GM12878 (cell line): ENCODE data around the gene MTTP. TPM values are rescaled to one million over a fixed set of nuclear protein-coding genes. Genes with fewer than 3 reads are reported as not detected.

ENCODE experiments used
- ATF3 ChIP-seq: IDR thresholded peaks from 2 replicates; pipeline ENCODE4 v1.6.1; 2011; ENCODE audit warnings: low read depth, mild to moderate bottlenecking, low read length, moderate library complexity, borderline replicate concordance; ENCODE audit errors: extremely low read depth
- CHD4 ChIP-seq: fragments of 200-600 bp; sonication (generic); IDR thresholded peaks from 2 replicates; pipeline ENCODE4 v1.6.1; 2016; ENCODE audit warnings: mild to moderate bottlenecking
- EGR1 ChIP-seq, 2 experiments: IDR thresholded peaks; 1 replicate in 1 of 2; 2 replicates in 1 of 2; pipeline ENCODE4 v1.6.1; 2011 to 2012; ENCODE audit warnings: low read depth in 2 of 2, low read length in 2 of 2, borderline replicate concordance in 1 of 2, mild to moderate bottlenecking in 1 of 2, moderate library complexity in 1 of 2
- ESRRA ChIP-seq: IDR thresholded peaks from 2 replicates; pipeline ENCODE4 v1.6.1; 2012; ENCODE audit warnings: mild to moderate bottlenecking, low read length, improper control_type of control experiment
- NBN ChIP-seq: fragments of 450-650 bp; IDR thresholded peaks from 2 replicates; pipeline ENCODE4 v1.6.1; 2016
- POLR2A ChIP-seq: IDR thresholded peaks from 2 replicates; pipeline ENCODE4 v1.6.1; 2011; ENCODE audit warnings: low read depth, mild to moderate bottlenecking, low read length
- POU2F2 ChIP-seq: IDR thresholded peaks from 3 replicates; pipeline ENCODE4 v1.6.1; 2011; ENCODE audit warnings: low read depth, mild to moderate bottlenecking, low read length, borderline replicate concordance
- SREBF2 ChIP-seq: IDR thresholded peaks from 2 replicates; pipeline ENCODE4 v1.6.1; 2012; ENCODE audit warnings: mild to moderate bottlenecking, low read length
- SRF ChIP-seq, 2 experiments: IDR thresholded peaks; 2 replicates each; pipeline ENCODE4 v1.6.1; 2011; ENCODE audit warnings: low read depth in 2 of 2, low read length in 2 of 2, mild to moderate bottlenecking in 1 of 2, moderate library complexity in 1 of 2
- TCF7 ChIP-seq: IDR thresholded peaks from 2 replicates; pipeline ENCODE4 v1.6.1; 2014; ENCODE audit warnings: antibody characterized with exemption, borderline replicate concordance
- USF2 ChIP-seq: IDR thresholded peaks from 2 replicates; pipeline ENCODE4 v1.6.1; 2011; ENCODE audit warnings: low read depth, low read length, improper control_type of control experiment, borderline replicate concordance
- polyA plus RNA-seq, 11 experiments: library from polyadenylated mRNA; depleted of rRNA in 4 of 11; unstranded in 6 of 11; stranded (reverse) in 5 of 11; fragments of >200 nt; fragmentation: Nextera tagmentation in 4 of 11; fragmentation: Illumina TruSeq in 1 of 11; extraction: Ambion mirVana in 4 of 11; extraction: Trizol in 1 of 11; gene quantifications; 1 replicate in 1 of 11; 2 replicates in 10 of 11; pipeline versions ENCODE4 v1.2.1 to v1.2.3, GENCODE V29; 2011 to 2016; ENCODE audit warnings: inconsistent platforms in 2 of 11, missing spikeins in 2 of 11, low read depth in 1 of 11
- total RNA-seq, 4 experiments: library from RNA; depleted of rRNA in 3 of 4; stranded (reverse); fragments of >200 nt in 3 of 4; fragmentation: Illumina TruSeq in 1 of 4; extraction: Trizol in 1 of 4; gene quantifications; 2 replicates each; pipeline versions ENCODE4 v1.2.1 to v1.2.3, GENCODE V29; 2013 to 2021
- TF ChIP-seq, protein P1 (sequence below): IDR thresholded peaks from 2 replicates; pipeline ENCODE4 v1.6.1; 2012; ENCODE audit warnings: mild to moderate bottlenecking, low read depth, low read length
- TF ChIP-seq, protein P2 (sequence below): fragments of 450-650 bp; IDR thresholded peaks from 2 replicates; pipeline ENCODE4 v1.6.1; 2016; ENCODE audit warnings: mild to moderate bottlenecking
- TF ChIP-seq, protein P3 (sequence below): fragments of 450-650 bp; formaldehyde crosslinking; IDR thresholded peaks from 2 replicates; pipeline ENCODE4 v1.4.0; 2020; ENCODE audit warnings: mild to moderate bottlenecking, moderate library complexity

MTTP gene
- total and polyA plus RNA-seq, 10 of the 15 experiments (the other 5 are each of a cell fraction or from before 2014, with no cell fraction given): 0.08 to 2.2 (median 0.21) TPM; not detected in 1

DNA sequence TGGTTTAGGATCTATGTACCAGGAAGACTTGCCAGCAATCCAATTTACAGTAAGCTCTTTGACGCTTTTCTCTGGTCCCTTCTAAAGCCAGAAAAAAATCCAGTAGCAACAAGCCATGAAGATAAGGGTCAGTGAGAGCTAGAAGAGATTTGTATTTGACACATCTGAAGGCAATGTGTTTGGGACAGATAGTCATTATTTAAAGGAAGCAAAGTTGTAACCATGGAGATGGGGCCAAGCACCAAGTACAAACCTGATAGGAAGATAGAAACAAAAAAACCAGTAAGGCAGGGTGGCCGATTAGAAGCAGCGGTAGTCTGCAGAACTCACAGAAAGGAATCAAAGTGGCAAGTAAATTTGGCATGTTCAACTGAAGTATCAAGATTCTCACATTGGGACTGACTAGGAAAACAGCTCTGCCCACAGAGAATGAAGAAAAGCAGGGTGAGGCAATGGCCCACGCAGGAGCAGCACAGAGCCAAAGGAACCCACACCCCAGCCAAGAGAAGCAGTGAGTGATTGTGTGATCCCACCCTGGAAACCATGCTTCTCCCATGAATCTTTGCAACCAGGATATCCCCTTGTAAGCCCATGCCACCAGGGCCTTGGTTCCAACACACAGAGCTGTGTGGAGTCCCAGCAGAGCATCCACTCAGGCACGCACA is 95.9 kb downstream of the MTTP start (continued):
- TF ChIP-seq, protein P1, sequence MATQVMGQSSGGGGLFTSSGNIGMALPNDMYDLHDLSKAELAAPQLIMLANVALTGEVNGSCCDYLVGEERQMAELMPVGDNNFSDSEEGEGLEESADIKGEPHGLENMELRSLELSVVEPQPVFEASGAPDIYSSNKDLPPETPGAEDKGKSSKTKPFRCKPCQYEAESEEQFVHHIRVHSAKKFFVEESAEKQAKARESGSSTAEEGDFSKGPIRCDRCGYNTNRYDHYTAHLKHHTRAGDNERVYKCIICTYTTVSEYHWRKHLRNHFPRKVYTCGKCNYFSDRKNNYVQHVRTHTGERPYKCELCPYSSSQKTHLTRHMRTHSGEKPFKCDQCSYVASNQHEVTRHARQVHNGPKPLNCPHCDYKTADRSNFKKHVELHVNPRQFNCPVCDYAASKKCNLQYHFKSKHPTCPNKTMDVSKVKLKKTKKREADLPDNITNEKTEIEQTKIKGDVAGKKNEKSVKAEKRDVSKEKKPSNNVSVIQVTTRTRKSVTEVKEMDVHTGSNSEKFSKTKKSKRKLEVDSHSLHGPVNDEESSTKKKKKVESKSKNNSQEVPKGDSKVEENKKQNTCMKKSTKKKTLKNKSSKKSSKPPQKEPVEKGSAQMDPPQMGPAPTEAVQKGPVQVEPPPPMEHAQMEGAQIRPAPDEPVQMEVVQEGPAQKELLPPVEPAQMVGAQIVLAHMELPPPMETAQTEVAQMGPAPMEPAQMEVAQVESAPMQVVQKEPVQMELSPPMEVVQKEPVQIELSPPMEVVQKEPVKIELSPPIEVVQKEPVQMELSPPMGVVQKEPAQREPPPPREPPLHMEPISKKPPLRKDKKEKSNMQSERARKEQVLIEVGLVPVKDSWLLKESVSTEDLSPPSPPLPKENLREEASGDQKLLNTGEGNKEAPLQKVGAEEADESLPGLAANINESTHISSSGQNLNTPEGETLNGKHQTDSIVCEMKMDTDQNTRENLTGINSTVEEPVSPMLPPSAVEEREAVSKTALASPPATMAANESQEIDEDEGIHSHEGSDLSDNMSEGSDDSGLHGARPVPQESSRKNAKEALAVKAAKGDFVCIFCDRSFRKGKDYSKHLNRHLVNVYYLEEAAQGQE: no peak
- no peak for TF ChIP-seq POLR2A
- no peak for TF ChIP-seq POU2F2
- no peak for TF ChIP-seq USF2
- no peak for TF ChIP-seq NBN
- TF ChIP-seq, protein P2, sequence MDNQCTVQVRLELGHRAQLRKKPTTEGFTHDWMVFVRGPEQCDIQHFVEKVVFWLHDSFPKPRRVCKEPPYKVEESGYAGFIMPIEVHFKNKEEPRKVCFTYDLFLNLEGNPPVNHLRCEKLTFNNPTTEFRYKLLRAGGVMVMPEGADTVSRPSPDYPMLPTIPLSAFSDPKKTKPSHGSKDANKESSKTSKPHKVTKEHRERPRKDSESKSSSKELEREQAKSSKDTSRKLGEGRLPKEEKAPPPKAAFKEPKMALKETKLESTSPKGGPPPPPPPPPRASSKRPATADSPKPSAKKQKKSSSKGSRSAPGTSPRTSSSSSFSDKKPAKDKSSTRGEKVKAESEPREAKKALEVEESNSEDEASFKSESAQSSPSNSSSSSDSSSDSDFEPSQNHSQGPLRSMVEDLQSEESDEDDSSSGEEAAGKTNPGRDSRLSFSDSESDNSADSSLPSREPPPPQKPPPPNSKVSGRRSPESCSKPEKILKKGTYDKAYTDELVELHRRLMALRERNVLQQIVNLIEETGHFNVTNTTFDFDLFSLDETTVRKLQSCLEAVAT: no peak
- TF ChIP-seq ATF3: no peak
- no peak for TF ChIP-seq EGR1 (IDR thresholded peaks at IDR 0.05; ENCODE audit: borderline replicate concordance in 1 of 2, low read depth in 2 of 2, low read length in 2 of 2)
- TF ChIP-seq SREBF2: no peak
- no peak for TF ChIP-seq SRF (IDR thresholded peaks at IDR 0.05; ENCODE audit: low read depth in 2 of 2, low read length in 2 of 2)
- TF ChIP-seq ESRRA: no peak
- TF ChIP-seq CHD4: no peak
- no peak for TF ChIP-seq TCF7
- TF ChIP-seq, protein P3, sequence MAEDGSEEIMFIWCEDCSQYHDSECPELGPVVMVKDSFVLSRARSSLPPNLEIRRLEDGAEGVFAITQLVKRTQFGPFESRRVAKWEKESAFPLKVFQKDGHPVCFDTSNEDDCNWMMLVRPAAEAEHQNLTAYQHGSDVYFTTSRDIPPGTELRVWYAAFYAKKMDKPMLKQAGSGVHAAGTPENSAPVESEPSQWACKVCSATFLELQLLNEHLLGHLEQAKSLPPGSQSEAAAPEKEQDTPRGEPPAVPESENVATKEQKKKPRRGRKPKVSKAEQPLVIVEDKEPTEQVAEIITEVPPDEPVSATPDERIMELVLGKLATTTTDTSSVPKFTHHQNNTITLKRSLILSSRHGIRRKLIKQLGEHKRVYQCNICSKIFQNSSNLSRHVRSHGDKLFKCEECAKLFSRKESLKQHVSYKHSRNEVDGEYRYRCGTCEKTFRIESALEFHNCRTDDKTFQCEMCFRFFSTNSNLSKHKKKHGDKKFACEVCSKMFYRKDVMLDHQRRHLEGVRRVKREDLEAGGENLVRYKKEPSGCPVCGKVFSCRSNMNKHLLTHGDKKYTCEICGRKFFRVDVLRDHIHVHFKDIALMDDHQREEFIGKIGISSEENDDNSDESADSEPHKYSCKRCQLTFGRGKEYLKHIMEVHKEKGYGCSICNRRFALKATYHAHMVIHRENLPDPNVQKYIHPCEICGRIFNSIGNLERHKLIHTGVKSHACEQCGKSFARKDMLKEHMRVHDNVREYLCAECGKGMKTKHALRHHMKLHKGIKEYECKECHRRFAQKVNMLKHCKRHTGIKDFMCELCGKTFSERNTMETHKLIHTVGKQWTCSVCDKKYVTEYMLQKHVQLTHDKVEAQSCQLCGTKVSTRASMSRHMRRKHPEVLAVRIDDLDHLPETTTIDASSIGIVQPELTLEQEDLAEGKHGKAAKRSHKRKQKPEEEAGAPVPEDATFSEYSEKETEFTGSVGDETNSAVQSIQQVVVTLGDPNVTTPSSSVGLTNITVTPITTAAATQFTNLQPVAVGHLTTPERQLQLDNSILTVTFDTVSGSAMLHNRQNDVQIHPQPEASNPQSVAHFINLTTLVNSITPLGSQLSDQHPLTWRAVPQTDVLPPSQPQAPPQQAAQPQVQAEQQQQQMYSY (CRISPR knock-in tag): no peak
